ENCODE results near the gene ARIH1.
"Not testable (repeated sequence)": the region's sequence is repeated elsewhere in the genome, so short reads cannot be mapped to it uniquely, and the experiment has no call there.

Gene ARIH1, protein sequence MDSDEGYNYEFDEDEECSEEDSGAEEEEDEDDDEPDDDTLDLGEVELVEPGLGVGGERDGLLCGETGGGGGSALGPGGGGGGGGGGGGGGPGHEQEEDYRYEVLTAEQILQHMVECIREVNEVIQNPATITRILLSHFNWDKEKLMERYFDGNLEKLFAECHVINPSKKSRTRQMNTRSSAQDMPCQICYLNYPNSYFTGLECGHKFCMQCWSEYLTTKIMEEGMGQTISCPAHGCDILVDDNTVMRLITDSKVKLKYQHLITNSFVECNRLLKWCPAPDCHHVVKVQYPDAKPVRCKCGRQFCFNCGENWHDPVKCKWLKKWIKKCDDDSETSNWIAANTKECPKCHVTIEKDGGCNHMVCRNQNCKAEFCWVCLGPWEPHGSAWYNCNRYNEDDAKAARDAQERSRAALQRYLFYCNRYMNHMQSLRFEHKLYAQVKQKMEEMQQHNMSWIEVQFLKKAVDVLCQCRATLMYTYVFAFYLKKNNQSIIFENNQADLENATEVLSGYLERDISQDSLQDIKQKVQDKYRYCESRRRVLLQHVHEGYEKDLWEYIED

DNA sequence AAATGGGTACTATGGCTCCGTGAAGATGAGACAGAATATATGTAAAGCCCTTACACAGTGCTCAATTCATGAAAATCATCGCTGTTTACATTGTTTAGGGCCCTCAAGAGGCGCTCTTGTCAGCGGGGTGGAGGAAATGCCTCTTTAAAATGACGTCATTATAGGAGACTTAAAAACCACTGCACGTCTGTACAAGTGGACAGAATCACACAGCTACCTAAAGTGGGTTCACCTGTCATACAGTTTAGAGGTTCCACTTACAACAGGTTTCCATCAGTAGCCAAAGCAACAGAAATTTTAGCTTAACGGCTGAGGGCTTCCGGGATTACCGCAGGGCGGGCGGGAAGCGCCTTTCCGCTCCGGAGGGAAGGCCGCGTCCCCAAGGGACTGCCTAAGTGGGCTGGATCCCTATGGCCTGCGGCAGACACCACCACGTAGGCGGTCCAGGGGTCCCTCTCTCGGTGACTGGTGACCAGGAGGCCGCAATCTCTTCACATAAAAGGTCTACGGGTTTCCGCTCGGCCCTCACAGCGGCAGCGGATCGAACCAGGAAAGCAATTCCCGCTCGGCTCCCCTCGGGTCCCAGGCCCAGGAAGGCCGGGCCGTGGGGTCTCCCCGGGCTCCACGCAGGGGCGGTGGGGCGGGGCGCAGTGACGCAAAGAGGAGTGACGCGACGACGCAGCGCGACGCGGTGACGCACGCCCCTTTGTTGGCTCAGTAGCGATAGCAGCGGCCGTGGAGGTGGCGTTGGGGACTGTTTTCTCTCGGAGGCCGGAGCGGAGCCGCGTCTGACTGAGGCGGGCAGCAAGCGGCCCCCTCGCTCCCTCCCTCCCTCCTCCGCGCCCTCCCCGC lies at the start of gene ARIH1:
Gene ARIH1 (plus strand): TSS at position 717 of the 852 bp plus-strand sequence. CDS start 310 bp downstream, outside the sequence.
- TF ChIP-seq, protein P1, sequence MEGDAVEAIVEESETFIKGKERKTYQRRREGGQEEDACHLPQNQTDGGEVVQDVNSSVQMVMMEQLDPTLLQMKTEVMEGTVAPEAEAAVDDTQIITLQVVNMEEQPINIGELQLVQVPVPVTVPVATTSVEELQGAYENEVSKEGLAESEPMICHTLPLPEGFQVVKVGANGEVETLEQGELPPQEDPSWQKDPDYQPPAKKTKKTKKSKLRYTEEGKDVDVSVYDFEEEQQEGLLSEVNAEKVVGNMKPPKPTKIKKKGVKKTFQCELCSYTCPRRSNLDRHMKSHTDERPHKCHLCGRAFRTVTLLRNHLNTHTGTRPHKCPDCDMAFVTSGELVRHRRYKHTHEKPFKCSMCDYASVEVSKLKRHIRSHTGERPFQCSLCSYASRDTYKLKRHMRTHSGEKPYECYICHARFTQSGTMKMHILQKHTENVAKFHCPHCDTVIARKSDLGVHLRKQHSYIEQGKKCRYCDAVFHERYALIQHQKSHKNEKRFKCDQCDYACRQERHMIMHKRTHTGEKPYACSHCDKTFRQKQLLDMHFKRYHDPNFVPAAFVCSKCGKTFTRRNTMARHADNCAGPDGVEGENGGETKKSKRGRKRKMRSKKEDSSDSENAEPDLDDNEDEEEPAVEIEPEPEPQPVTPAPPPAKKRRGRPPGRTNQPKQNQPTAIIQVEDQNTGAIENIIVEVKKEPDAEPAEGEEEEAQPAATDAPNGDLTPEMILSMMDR (IDR thresholded peaks at IDR 0.05; ENCODE audit: low read depth, low read length, missing control alignments) = peak; percentile 53
- peak; percentile 87 for DNase-seq (ENCODE audit: low read depth)
- peak within 1 kb of the TSS; percentile 95 for H3K4me3 ChIP-seq (ENCODE audit: low read depth, low read length)

DNA sequence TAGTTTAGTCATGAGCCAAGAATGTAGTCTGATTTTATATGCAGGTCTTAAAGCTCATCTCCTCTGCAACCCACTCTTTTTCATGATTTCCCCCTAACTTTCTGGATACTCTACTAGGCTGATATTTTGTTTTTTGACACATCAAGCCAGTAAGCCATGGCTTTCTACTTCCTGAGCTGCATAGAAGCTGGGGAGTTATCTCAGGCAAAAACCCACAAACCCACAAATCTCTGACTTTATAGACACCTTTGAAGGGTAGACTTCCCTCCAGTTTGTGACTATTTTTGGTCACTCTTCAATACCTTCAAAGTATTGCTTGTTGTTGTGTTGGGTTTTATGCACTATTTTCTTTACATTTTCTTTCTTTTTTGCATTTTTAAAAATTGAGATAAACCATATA lies 47.4 kb upstream of the ARIH1 start:
- TF ChIP-seq, protein P1 (IDR thresholded peaks at IDR 0.05; ENCODE audit: low read depth, low read length, missing control alignments) = no peak
- DNase-seq (ENCODE audit: low read depth) = no peak
- H3K4me3 ChIP-seq (ENCODE audit: low read depth, low read length) = no peak overlapping the region

DNA sequence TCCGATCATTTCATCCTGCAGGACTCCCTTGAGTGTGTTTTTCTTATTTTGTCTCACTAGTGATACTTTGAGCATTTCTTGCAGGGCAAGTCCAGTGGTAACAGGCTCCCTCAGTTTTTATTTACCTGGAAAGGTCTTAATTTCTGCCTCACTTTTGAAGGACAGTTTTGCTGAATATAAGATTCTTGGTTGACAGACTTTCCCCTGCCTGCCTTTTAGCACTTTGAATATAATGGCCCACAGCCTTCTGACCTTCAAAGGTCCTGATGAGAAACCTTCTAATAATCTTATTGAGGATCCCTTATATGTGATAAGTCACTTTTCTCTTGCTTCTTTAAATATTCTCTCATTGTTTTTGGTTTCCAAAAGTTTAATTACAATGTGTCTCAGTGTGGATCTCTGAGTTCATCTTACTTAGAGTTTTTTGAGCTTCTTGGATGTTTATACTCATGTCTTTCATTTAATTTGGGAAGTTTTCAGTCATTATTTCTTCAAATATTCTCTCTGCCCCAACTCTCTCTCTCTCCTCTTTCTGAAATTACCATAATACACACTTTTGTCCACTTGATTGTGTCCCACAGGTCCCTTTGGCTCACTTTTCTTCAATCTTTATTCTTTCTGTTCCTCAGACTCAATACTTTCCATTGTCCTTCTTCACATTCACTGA lies 36.3 kb upstream of the ARIH1 start:
- H3K4me3 ChIP-seq (ENCODE audit: low read depth, low read length) = no peak overlapping the region
- DNase-seq (ENCODE audit: low read depth) = no peak
- TF ChIP-seq, protein P1 (IDR thresholded peaks at IDR 0.05; ENCODE audit: low read depth, low read length, missing control alignments) = no peak

DNA sequence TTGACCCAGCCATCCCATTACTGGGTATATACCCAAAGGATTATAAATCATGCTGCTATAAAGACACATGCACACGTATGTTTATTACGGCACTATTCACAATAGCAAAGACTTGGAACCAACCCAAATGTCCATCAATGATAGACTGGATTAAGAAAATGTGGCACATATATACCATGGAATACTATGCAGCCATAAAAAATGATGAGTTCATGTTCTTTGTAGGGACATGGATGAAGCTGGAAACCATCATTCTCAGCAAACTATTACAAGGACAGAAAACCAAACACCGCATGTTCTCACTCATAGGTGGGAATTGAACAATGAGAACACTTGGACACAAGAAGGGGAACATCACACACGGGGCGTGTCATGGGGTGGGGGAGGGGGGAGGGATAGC lies 31.3 kb upstream of the ARIH1 start:
- not testable (repeated sequence) for DNase-seq (ENCODE audit: low read depth); H3K4me3 ChIP-seq (ENCODE audit: low read depth, low read length)

DNA sequence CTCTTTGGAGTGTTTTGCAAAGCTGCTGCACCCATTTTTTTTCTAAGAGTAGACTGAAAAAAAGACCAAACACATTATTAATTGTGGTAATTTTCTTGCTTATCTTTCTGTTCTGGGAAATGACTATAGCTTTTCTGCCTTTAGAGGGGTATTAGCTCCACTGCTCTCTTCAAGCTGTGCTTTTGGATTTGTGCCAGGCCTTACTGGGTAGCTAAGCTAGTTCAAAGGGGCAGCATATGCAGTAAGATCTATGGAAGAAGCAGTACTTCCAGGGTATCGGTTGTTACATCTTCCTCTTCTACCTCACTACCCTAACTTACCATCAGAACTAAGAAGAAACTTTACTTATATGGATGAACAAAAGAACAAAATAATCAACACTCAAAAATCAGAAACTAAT lies 28.7 kb upstream of the ARIH1 start:
- DNase-seq (ENCODE audit: low read depth) = no peak
- TF ChIP-seq, protein P1 (IDR thresholded peaks at IDR 0.05; ENCODE audit: low read depth, low read length, missing control alignments) = no peak
- no peak overlapping the region for H3K4me3 ChIP-seq (ENCODE audit: low read depth, low read length)

DNA sequence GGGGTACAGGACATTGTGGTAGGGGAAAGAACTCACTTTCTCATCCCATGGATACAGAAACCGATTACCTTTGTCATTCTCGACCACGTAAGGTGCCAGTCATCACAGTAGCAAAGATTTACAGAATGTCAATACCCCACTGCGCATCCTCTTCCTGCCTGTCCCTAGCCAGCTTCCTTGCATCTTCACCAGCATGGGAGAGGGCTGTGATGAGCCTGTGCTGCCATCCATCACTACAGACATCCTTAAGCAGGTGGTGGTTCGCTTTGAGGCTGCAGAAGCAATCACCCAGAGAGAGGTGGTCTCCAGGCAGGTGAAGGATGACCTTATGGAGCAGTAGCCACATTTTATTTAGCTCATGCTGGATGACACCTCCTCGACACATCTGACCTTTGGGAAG lies 23.3 kb upstream of the ARIH1 start:
- H3K4me3 ChIP-seq (ENCODE audit: low read depth, low read length) = no peak overlapping the region
- TF ChIP-seq, protein P1 (IDR thresholded peaks at IDR 0.05; ENCODE audit: low read depth, low read length, missing control alignments) = no peak
- no peak for DNase-seq (ENCODE audit: low read depth)

DNA sequence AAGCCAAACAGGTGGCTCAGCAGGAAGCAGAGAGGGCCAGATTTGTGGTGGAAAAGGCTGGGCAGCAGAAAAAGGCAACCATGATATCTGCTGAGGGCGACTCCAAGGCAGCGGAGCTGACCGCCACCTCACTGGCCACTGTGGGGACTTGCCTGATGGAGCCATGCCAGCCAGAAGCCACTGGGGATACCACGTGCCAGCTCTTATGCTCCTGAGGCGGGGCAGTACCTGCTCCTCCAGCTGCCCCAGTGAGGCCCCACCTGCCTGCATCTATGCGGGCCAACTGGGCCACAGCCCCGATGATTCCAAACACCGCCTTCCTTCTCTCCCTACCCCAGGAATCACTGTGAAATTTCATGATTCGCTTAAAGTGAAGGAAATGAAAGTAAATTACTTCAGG lies 22.9 kb upstream of the ARIH1 start:
- no peak for DNase-seq (ENCODE audit: low read depth)
- TF ChIP-seq, protein P1 (IDR thresholded peaks at IDR 0.05; ENCODE audit: low read depth, low read length, missing control alignments) = no peak
- H3K4me3 ChIP-seq (ENCODE audit: low read depth, low read length) = no peak overlapping the region
